PFSK-1 (cell line): Measurements from ENCODE around the gene GNA15.

ENCODE experiments used
- FOXP2 ChIP-seq: optimal IDR thresholded peaks from 2 replicates; pipeline ENCODE3; 2011; ENCODE audit warnings: borderline replicate concordance, control low read depth, inconsistent platforms; ENCODE audit not compliant: insufficient read depth; ENCODE audit errors: extremely low read length, extremely low read depth
- POLR2AphosphoS5 ChIP-seq: IDR thresholded peaks from 2 replicates; pipeline ENCODE4 v1.6.1; 2012; ENCODE audit warnings: low read depth, mild to moderate bottlenecking, control low read depth, low read length, moderate library complexity
- REST ChIP-seq, 2 experiments: IDR thresholded peaks; 2 replicates each; pipeline versions ENCODE4 v1.6.1 to v1.8.0; 2011 to 2012; ENCODE audit warnings: low read depth in 2 of 2, low read length in 2 of 2, control low read depth in 1 of 2, inconsistent platforms in 1 of 2, mild to moderate bottlenecking in 1 of 2, moderate library complexity in 1 of 2; ENCODE audit not compliant: insufficient read depth in 1 of 2
- SIN3A ChIP-seq: IDR thresholded peaks from 2 replicates; pipeline ENCODE4 v1.6.1; 2012; ENCODE audit warnings: mild to moderate bottlenecking, low read length, moderate library complexity, borderline replicate concordance; ENCODE audit not compliant: insufficient read depth
- TAF1 ChIP-seq: IDR thresholded peaks from 2 replicates; pipeline ENCODE4 v1.6.1; 2012; ENCODE audit warnings: low read length, control low read depth, borderline replicate concordance; ENCODE audit not compliant: insufficient read depth

Gene GNA15

GRCh38 chr19:3178377-3178972 is 42.6 kb downstream of the GNA15 start, which contains the start of gene S1PR4:
S1PR4 (plus strand) TSS chr19:3178769; CDS start chr19:3178793, 24 bp downstream.
- no peak for TF ChIP-seq FOXP2

- TF ChIP-seq FOXP2 (no peak), TAF1 (no peak), REST (IDR thresholded peaks at IDR 0.05; ENCODE audit: insufficient read depth in 1 of 2, low read depth in 2 of 2, low read length in 2 of 2) (no peak), SIN3A (no peak), POLR2AphosphoS5 (no peak)
These were observed 43.3 kb downstream of the GNA15 start for GRCh38 chr19:3178973-3179738.

GRCh38 chr19:3179739-3180293 is 44.0 kb downstream of the GNA15 start:
- TF ChIP-seq TAF1: no peak
- no peak for TF ChIP-seq SIN3A
- no peak for TF ChIP-seq REST (IDR thresholded peaks at IDR 0.05; ENCODE audit: insufficient read depth in 1 of 2, low read depth in 2 of 2, low read length in 2 of 2)
- TF ChIP-seq FOXP2: no peak
- no peak for TF ChIP-seq POLR2AphosphoS5

GRCh38 chr19:3183721-3184641 is 48.1 kb downstream of the GNA15 start:
- TF ChIP-seq SIN3A (no peak), TAF1 (no peak), FOXP2 (no peak)

GRCh38 chr19:3184847-3185460 is 49.1 kb downstream of the GNA15 start:
- TF ChIP-seq SIN3A: peak; percentile 99; the same call in 1 of the 2 replicates
- TF ChIP-seq TAF1: peak; percentile 33; the same call in 1 of the 2 replicates
- TF ChIP-seq REST (IDR thresholded peaks at IDR 0.05; ENCODE audit: insufficient read depth in 1 of 2, low read depth in 2 of 2, low read length in 2 of 2): no peak
